ENCODE data around the gene FGFR1OP2. TPM values are rescaled to one million over a fixed set of nuclear protein-coding genes. Genes with fewer than 3 reads are reported as not detected.

The FGFR1OP2 gene
- total and polyA plus RNA-seq, 2 of the 4 experiments (the other 2 are of a cell fraction): 26.7 to 31.0 TPM

- peak; percentile 28 for DNase-seq
- Histone ChIP-seq H2BK15ac (ENCODE audit: low read depth, low read length) (no peak overlapping the region), H3K4me1 (ENCODE audit: control insufficient read depth, insufficient read depth, low read length) (no peaks in the 10 kb centered on the region), H3K9me3 (ENCODE audit: control insufficient read depth, insufficient read depth, low read length) (0 out of 2 replicates have a peak, but pooled peaks cover 3% of the 10 kb centered on the region), H3K9me1 (ENCODE audit: insufficient read depth, low read length) (peaks cover 2% of the 10 kb centered on the region; the same call in 1 of the 2 replicates), H4K5ac (ENCODE audit: low read depth, low read length) (no peak overlapping the region), H2BK120ac (ENCODE audit: low read depth, low read length) (no peak overlapping the region), H2BK20ac (ENCODE audit: low read depth, low read length) (no peak overlapping the region), H3K27ac (ENCODE audit: insufficient read depth, low read length) (no peak overlapping the region), H3K79me1 (ENCODE audit: low read depth in 1 of 2, low read length in 2 of 2) (peaks cover 23 to 35% of the 10 kb centered on the region in 2 experiments), H3K27me3 (ENCODE audit: control insufficient read depth, insufficient read depth, low read length) (no peaks in the 10 kb centered on the region), H4K8ac (ENCODE audit: low read depth in 2 of 2, low read length in 2 of 2) (no peak overlapping the region), H3K23ac (ENCODE audit: low read depth, low read length) (0 out of 2 replicates have a peak overlapping the region, but pooled peaks have one; percentile 33), H2BK5ac (ENCODE audit: low read depth, low read length, poor library complexity, severe bottlenecking) (no peak overlapping the region), H2AK5ac (ENCODE audit: low read depth, low read length) (no peak overlapping the region), H2AFZ (replicated peaks; ENCODE audit: low read length, poor library complexity) (no peak overlapping the region), H3K36me3 (ENCODE audit: control insufficient read depth, insufficient read depth, low read length) (peaks cover 9% of the 10 kb centered on the region), H3K56ac (ENCODE audit: extremely low read depth, insufficient read depth, low read length) (no peak overlapping the region), H3K9ac (ENCODE audit: low read depth, low read length) (no peak overlapping the region), H3K4ac (ENCODE audit: low read depth, low read length) (no peak overlapping the region), H3K4me2 (ENCODE audit: low read depth, low read length) (no peak overlapping the region), H2AK9ac (replicated peaks; ENCODE audit: low read depth, low read length, poor library complexity) (no peak overlapping the region), H4K91ac (ENCODE audit: insufficient read depth, low read depth, low read length) (no peak overlapping the region), H3K14ac (replicated peaks; ENCODE audit: low read depth, low read length) (no peak overlapping the region), H4K20me1 (ENCODE audit: insufficient read depth, low read length) (peaks cover 12% of the 10 kb centered on the region), H3K4me3 (ENCODE audit: insufficient read depth, low read depth, low read length) (no peak overlapping the region), H3K18ac (ENCODE audit: low read depth, low read length) (no peak overlapping the region)
- in situ Hi-C loops (cut with MboI; ENCODE audit: low sequenced_read_pairs) (no loop called here), dilution Hi-C loops (cut with HindIII; ENCODE audit: low sequenced_read_pairs, unreplicated experiment) (no loop called here), intact Hi-C loops (cut with micrococcal nuclease) (no loop called here)
- WGBS, 2 experiments (ENCODE audit: extremely low coverage in 2 of 2, insufficient read length in 1 of 2): 100% methylated on average over 1 of the region's 1 CpG; no CpG with 5 or more reads in 1 of the 2 experiments
- ChIA-PET POLR2A (ENCODE audit: unreplicated experiment) (no interaction called here), CTCF (no interaction called here)
- ATAC-seq (ENCODE audit: low read depth): no peak
- no peak for TF ChIP-seq MAFK (IDR thresholded peaks at IDR 0.05; ENCODE audit: low read depth, low read length)
- peak; percentile 5; the same call in 1 of the 2 replicates for TF ChIP-seq BHLHE40 (IDR thresholded peaks at IDR 0.05; ENCODE audit: low read depth, low read length)
- no peak for TF ChIP-seq POLR2A (IDR thresholded peaks at IDR 0.05; ENCODE audit: low read depth, low read length)
- BruUV-seq (replicated peaks): no TSS peak
Measured at GRCh38 chr12:26953447-26953846, 15.2 kb downstream of the FGFR1OP2 start.

Measured in IMR-90 (cell line).